Hematopoietic multipotent progenitor cell treated with erythropoietin and hydrocortisone succinate and interleukin-3 and kit ligand, for 4 days (in vitro differentiated cells): ENCODE measurements around the gene ZNF536.
A peak's percentile ranks its signal among the peaks of the same experiment; 100 is the strongest.
"Not testable (repeated sequence)": the region's sequence is repeated elsewhere in the genome, so short reads cannot be mapped to it uniquely, and the experiment has no call there.

ENCODE experiments used
- DNase-seq: peaks from one replicate; pipeline ENCODE4 v3.0.0-alpha.2; 2015

The ZNF536 gene

DNA sequence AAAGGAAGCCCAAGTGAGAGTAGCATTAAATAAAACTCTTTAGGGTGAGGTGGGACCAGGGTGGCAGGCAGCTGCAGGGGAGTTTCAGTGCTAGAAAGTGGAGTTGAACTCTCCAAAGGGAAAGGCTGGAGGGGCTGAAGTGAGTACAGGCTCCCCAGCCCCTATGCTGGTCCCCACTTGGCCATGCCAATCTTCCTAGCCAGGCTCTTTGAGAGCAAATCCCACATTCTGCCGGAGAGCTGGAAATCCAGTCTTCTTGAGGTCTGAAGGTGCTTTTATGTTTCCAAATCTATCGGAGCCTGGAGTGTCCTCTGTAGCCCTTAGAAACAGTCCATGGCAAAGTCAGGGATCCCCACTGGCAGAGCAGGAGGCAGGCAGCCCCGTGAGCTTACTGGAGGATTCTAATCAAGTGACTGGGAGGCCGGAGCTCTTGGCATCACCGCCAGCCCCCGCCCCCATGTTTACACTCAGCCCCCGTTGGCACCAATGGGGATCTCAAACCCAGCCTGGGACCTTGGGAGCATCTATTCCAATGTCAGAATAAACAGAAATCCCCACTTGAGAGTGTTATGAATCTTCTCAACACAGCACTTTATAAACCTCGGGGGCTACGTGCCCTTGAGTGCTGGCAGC lies 18.3 kb downstream of the ZNF536 start:
- DNase-seq: no peak

DNA sequence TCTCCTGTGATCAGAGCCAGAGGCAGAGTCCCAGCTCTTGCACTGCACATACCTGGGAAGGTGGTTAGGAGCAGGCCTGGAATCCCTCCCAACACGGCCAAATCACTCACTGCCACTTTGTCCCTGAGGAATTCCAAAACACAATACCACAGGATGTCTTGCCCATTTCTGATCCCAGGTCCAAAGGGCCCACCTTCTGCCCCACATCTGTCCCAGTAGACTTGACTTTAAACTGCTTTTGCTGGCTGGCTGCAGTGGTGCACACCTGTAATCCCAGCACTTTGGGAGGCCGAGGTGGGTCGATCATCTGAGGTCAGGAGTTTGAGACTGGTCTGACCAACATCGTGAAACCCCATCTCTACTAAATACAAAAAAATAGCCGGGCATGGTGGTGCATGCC lies 18.9 kb downstream of the ZNF536 start:
- no peak for DNase-seq

DNA sequence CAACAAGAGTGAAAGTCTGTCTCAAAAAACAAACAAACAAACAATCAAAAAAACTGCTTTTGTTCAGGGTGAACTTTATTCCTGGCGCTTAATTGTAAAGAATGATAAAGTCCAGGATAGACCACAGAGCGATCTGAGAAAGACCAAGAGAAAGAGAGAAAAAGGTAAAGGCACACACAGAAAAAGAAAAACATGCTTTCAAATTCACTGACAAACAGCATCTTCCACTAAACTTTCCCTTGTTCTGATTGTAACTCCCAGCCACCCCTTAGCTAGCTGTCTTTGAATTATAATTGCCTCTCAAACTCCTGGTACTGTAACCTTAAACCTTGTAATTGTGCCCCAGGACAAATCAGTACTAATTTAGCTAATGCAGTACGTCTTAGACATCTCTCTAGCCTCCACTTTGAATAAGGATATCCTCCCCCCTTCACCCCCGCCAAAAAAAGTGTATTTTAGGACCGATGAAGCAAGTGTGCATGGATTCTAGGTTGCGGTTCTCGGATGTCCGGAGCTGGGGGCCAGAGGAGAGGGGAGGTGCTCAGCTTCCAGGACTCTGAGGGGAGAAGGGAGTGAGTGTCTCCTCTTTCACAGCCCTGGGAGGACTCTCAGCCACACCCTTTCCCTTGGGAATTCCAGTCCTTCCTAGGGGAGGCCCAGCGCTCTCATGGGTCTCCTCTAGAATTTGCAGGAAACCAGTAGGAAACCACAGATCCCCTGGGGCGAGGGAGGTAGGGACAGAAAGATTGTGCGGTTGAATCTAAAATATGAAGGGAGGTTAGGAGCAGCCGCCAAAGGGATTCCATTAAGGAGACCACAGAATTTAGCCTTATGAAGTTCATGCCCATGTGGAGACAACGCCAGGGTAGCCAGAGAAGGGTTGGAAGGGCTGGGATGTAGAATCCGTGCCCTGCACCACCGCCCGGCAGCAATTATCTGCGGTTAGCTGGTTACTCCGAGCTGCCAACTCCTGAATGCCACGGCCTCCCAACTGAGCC lies 19.7 kb downstream of the ZNF536 start:
- DNase-seq: no peak

DNA sequence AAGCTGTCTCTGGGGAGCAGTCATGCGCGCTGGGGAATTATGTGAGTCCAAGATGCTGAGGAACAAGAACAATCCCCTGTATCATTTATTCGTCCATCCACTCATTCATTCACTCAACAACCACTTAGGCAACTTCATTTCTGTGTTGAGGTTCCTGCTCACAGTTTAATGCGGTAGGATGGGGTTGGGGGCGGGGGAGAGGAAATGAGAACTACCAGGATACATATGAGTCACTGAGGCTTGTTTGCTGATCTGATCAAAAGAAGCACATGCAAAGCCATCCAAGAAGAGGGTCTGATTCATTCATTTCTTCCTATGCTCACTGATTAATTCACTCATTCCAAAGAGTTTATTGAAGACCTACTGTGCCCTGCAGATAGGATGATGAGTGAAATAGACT lies 20.9 kb downstream of the ZNF536 start:
- peak; percentile 32 for DNase-seq

DNA sequence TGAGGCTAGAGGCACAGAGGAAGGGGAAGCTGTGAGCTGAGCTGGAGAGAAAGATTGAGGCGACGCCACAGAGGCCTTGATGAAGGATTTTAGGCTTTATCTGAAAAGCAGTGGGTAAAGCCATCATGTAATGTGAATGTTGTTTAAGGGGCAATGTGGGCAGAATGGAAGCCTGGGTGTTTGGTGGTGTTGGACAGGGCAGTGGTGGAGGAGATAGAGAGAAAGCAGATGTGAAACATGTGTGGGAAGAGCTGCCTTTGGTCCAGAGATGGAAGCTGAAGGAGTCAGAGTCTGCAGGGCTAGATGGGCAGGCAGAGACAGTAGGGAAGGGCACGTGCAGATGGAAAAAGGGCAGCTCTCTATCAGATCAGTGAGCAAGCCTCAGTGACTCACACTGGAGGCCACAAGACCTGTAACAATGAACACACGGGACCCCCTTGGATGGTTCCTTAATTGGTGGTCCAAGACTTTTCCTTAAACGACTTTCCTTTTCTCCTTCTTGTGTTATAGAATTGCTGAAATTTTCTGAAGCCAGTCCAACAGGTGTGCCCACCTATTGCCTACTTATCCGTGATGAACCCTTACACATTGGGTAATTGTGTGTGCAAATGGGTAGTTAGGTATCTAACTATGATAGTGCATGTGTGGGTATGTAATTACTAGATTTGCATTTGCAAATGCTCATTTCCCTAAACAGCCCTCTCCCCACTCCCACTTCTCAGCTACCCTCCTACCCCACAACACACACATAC lies 21.7 kb downstream of the ZNF536 start:
- no peak for DNase-seq

DNA sequence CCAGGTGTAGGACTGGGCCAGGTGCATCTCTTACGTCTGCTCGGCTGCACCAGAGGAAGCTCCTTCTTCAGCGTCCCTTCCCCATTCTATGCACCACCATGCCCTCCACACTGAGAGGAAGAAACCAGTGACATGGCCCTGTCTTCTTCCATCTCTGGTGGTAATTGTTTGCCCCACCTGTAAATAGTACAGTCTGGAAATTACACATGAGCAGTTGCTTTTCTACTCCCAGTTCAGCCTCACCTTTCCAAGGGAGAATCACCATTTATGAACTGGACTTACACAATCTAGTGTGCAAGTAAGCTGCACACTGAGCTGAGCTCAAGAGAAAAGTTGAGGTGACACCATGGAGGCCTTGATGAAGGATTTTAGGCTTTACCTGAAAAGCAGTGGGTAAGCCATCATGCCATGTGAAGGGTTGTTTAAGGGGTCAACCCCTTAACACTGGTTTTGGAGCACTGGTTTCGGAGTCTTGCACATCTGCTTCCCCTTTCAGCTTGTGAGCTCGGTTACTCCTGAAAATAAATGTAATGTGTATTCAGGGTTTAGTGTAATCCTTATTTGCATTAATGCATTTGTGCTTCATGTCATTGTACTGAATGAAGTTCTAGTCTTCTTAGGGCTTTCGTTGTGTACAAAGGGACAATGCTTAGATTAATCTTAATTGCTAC lies 22.4 kb downstream of the ZNF536 start:
- DNase-seq: no peak

DNA sequence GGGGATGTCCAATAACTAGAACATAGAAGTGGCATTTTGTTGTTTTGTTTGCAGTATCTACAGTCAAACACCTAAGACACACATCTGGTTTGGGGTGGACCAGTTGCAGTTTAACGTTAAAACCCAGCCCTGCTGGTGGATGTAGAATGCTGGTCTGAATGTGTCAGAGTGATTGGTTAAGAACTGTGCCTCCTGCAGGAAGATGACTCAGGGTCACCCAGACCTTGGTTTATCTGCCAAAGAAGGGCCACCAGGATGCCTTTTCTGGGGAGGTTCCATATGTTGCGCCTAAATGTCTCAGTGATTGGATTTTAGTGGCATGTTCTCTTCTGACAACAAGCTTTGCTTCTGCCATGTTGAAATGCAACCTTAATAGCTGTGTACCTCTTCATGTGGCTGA lies 23.1 kb downstream of the ZNF536 start:
- DNase-seq: no peak

DNA sequence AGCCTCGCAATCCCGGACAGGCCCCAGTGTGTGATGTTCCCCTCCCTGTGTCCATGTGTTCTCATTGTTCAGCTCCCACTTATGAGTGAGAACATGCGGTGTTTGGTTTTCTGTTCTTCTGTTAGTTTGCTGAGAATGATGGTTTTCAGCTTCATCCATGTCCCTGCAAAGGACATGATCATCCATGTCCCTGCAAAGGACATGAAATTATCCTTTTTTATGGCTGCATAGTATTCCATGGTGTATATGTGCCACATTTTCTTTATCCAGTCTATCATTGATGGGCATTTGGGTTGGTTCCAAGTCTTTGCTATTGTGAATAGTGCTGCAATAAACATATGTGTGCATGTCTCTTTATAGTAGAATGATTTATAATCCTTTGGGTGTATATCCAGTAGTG lies 26.4 kb downstream of the ZNF536 start:
- DNase-seq: not testable (repeated sequence)

DNA sequence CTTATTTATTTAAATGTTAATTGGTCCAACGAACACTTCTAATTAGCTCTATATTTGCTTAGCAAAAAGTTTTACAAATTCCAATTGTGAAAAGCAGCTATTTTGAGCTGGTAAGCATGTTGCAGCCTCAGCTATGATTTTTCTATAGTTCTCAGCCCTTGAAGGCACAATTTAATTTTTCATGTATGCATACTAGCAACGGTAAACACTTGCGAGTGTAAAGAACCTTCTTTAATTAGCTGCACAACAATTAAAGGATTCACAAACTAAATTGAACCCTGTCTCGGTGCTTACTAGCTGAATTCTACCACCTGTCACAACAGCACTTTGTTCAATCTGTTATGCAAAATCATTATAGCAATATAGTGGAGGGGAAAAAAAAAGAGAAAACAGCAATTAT lies 29.8 kb downstream of the ZNF536 start:
- no peak for DNase-seq

DNA sequence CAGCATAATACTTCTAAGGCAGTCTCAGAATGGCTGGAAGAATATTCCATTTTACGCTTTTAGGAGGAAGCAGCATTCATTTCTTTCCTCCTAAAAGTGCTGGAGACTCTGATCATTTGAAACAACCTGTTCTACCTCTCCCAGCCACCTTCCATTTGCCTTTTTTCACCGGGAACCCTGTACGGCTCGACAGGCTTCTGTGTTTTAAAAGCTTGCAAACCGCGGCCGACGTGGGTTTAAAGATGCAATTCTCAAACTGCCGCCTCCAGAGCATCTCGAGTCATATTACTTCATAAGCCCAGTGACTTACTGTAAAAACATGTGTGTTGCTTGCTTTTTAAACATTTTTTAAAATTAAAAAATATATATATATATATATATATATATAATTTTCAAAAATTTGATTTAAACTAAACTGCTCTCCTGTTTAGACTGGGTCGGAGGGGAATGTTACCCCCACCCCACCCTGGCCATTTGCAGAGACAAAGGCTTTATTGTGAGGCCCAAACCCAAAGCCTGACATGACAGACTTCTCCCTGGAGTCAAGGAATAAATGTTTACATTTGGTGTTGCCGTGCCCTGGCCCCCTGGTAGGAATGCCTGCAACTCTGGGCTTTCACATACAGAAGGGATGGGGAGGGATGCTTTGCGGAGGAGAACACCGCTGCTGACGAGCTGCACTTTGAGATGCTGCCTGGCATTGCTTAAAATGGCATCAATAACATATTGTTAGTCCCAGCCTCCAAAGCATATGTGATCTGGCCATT lies 30.4 kb downstream of the ZNF536 start:
- DNase-seq: no peak

DNA sequence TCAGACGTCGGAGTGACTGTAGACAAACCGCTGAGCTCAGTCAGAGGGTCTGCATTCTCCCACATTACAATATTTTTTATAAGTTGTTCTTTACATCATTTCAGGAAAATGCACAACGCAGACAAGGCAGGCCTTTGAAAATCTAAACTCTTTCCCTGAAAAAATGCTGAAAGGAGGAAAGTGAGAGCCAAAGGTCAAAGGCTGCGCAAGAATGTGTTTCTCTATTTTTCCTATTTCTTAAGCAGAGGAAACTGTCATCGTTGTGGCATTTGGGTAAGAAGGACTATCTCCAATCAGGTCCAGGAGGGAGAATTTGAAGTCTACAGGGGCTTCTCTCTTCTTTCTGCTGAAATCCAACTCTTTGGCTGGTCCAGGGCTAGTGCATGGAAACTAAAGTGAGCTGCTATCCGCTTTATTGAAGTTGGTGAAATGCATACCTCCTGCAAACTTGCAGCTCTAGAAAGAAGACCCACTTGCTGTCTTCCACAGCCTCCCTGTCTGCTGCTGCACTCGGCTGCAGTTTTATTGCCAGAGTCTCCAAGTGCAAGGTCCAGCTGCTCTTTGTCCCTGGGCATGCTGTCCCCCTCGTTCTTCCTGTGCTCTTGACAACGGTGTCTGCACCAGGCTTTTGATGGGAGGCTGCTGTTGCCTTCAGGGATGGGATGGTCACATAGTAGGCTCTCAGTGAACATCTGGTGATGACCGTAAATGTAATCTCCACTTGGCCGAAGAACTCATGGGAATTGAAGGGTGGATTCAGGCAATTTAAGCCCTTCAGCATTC lies 31.2 kb downstream of the ZNF536 start:
- DNase-seq: no peak

DNA sequence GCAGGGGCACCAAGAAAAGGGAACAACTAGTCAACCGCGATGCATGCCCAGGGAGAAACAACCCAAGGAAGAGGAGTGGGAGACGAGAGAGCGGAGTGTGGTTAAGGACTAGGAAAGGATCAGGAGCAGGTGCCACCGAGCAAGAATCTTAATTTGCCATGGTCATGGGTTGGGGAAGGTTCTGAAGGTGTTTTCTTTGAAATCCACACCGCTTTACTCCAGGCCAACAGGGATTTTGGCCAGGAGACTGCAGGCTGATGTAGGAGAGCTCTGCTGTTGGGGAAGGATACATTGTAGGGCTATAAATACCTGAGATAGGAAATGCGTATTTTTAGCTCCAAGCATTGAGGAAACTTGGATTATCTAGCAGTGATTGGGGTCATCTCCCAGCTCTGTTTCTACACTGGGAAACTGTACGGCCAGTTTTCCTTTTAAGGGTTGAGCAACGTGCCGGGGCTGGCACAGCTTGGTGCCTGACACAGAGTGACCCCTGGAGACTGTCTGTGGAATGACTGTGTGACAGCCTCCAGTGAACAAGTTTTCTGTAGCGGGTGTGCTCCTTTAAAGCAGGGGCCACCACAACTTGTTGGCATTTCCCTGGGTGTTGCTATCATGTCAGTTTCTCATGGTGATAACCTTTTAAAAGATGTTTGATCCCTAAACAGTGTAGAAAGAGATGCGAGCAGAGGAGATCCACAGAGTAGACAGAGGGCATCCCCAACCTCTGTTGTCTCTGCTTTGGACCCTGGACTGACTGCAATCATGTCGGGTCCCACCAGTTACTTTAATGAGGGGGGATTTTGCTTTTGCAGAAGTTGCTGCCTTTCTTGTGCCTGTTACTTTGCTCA lies 34.3 kb downstream of the ZNF536 start:
- DNase-seq: peak; percentile 45

DNA sequence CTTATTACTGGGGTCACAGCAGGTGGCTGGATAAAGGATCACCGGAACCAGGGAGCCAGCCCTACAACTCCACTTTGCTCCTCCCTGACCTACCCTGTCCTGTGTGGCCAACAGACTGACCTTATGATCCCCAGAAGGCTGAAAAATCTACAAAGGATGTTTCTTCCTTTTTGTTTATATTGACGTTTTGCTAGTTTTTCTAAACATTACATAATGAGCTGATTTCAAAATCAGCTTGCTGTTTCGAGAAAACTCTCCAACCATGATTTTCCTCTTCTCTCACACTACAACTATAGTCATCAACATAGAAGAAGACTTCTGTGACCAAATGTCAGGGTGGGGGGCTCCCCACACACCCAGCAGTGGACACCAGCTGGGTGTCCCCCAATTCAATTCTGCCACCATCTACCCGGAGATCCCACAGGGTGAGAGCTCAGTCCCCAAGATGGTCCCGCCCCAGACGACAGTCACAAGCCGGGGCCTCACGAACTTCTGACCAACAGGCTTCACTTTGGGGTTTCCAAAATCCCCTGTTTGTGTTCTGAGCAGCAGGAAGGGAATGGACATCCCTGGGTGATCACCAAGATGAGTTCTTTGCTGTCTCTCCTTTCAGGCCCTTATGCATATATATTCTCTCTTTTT lies 35.0 kb downstream of the ZNF536 start:
- DNase-seq: no peak

DNA sequence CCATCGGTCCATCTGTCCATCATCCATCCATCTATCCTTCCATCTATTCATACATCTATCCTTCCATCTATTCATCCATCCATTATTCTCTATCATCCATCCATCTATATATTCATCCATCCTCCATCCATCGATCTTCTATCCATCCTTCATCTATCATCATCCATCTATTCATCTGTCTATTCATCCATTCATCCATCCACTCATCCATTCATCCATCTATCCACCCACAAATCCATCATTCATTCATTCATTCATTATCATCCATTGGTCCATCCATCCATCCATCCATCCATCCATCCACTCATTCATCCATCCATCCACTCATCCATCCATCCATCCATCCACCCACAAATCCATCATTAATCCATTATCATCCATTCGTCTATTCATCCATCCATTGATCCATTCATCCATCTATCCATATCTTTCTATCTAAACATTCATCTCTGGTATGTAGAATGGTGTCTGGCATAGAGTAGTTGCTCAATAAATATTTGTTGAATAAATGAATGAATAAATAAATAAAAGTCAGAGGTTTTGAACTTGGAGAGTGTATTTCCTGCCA lies 36.6 kb downstream of the ZNF536 start:
- no peak for DNase-seq

DNA sequence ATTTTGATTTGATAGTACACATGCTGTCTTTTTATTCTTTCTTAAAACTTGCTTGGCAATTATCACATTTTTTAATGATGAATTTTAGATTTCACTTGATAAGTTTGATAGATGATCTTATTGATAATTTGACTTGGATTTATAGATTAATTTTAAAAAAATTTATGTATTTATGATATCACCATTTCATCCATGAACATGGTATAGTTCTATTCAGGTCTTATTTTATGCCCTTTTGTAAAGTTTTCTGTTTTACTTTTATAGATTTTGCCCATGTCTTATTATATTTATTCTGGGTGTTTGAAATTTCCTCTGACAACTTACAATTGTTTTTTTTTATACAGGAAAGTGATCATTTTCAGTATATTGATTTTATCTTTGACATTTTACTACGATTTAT lies 39.5 kb downstream of the ZNF536 start:
- no peak for DNase-seq

DNA sequence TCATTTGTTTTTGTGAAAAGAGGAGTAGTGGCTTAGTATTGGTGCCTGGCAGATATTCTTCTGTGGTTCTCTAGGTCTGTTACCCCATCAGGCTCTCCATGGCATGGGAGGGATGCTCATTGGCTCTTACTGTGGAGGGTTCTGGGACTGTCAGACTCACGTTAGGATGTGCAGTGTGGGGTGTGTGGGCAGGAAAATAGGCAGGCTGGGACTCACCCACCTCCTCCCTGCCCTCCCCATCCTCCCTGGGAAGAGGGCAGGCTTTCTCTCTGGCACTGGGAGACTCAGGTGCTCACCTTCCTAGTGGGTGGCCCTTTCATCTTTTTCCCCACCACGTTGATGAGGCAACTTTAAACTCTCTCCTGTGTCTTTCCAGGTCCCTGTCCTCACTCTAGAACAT lies 44.2 kb downstream of the ZNF536 start:
- DNase-seq: no peak

DNA sequence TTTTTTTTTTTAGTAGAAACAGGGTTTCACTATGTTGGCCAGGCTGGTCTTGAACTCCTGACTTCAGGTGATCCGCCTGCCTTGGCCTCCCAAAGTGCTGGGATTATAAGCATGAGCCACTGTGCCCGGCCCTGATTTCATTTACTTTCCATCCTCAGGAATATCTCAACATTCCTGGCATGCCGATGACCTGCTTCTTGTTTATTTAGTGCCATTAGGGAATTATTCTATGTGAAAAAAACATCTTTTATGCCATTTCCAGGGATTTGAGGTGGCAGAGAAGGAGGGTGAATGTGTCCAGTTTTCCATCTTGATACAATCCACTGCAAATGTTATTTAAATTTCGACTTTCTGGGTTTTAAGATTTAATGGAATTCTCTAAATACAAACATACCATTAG lies 45.0 kb downstream of the ZNF536 start:
- DNase-seq: not testable (repeated sequence)

DNA sequence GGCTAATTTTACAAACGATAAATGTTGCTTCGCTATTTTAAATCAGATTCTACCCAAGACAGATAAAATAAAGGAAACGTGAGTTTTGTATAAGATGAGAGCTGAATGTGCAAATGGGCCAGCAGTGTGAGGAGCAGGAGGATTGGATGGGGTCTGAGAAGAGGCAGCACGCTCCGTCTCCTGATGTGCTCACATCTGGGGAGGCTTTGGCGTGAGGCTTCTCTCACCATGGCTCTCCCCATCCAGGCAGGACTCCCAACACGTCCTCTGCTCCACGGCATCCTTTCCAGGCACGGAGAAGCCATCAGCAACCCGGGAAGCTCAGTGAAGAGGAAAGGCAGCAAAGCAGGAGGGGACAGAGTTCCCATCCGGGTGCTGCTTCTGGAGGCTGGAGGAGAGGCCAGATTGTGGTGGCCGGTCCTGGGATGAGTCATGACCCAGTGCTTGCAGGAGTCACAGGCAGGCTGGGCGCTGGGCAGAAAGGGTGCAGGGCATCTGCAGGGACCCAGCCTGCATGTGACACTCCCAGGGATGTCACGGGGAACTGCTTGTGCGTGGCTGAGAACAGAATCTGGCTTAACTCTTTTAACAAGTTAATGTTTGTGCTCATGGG lies 47.5 kb downstream of the ZNF536 start:
- DNase-seq: no peak

DNA sequence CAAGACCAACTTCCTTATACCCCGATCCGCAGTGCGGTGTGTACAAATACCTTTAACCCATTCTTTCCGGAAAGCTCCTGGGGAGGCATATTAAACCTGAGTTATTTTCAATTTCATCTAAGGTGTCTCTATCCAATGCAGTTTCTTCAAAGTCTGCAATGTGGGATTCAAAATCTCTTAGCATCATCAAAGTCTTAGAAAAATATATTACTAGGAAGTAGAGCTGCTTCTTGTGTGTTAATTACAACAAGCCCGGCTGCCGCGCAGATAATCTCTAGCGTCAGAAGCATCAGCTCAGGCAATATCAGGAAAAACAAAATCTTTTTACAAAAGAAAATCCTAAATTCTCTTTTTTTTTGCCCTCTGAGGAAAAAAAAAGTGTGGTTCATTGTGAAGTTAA lies 48.1 kb downstream of the ZNF536 start:
- DNase-seq: no peak
